ENCODE data around the gene ITIH4. TPM values are rescaled to one million over a fixed set of nuclear protein-coding genes. Genes with fewer than 3 reads are reported as not detected.

ITIH4 gene
- total and polyA plus RNA-seq, 10 of the 15 experiments (the other 5 are each of a cell fraction or from before 2014, with no cell fraction given), result 0.64 to 4.1 (median 1.3) TPM

DNA sequence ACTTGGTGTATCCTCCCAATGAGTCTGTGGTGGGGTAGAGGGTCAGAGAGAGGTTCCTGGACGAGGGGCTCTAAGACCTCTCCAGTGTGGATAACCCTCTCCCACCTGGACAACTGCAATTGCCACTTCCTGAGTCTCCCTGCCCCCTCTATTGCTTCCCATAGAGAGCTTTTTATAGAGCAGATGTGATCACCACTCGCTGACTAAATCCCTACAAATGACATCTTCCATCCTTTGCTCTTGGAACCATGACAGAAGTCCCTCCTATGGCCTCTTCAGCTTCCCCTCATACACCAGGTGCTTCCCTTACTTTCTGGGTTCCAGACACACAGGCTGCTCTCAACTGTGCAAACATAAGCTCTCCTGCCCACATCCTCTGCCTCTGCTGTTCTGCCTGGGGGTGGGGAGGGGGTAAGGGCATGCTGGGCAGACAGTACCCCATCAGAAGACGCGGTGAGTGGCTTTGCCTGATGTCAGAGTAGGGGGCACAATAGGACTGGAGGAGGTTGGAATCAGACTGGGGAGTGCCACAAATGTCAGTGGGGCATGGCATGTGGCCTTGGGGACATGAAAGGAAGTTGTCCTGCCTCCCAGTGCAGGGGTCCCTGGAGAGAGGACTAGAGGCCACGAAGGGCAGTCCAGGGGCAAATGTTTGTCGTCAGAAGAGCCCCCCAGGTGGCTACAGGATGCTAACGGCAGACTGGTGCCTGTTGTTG lies 20.7 kb downstream of the ITIH4 start (continued):
- TF ChIP-seq E2F8 (IDR thresholded peaks at IDR 0.05; ENCODE audit: low read depth, partially characterized antibody) (no peak), FOS (IDR thresholded peaks at IDR 0.05; ENCODE audit: borderline replicate concordance, extremely low read depth, insufficient read length) (no peak), SMAD1 (IDR thresholded peaks at IDR 0.05; ENCODE audit: low read depth, partially characterized antibody) (no peak), SRF (IDR thresholded peaks at IDR 0.05; ENCODE audit: low read depth in 2 of 2, low read length in 2 of 2) (no peak), RUNX3 (IDR thresholded peaks at IDR 0.05; ENCODE audit: low read length) (no peak), ZBED1 (IDR thresholded peaks at IDR 0.05; ENCODE audit: borderline replicate concordance) (no peak), ZNF622 (IDR thresholded peaks at IDR 0.05) (no peak), GATAD2B (conservative IDR thresholded peaks at IDR 0.05; ENCODE audit: low read depth) (no peak), SUPT20H (IDR thresholded peaks at IDR 0.05; ENCODE audit: borderline replicate concordance, control insufficient read depth, low read depth, low read length) (no peak)
- TF ChIP-seq, protein P1, sequence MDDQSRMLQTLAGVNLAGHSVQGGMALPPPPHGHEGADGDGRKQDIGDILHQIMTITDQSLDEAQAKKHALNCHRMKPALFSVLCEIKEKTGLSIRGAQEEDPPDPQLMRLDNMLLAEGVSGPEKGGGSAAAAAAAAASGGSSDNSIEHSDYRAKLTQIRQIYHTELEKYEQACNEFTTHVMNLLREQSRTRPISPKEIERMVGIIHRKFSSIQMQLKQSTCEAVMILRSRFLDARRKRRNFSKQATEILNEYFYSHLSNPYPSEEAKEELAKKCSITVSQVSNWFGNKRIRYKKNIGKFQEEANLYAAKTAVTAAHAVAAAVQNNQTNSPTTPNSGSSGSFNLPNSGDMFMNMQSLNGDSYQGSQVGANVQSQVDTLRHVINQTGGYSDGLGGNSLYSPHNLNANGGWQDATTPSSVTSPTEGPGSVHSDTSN (IDR thresholded peaks at IDR 0.05; ENCODE audit: insufficient replicate concordance, low read depth, low read length), result no peak
- TF ChIP-seq, protein P2, sequence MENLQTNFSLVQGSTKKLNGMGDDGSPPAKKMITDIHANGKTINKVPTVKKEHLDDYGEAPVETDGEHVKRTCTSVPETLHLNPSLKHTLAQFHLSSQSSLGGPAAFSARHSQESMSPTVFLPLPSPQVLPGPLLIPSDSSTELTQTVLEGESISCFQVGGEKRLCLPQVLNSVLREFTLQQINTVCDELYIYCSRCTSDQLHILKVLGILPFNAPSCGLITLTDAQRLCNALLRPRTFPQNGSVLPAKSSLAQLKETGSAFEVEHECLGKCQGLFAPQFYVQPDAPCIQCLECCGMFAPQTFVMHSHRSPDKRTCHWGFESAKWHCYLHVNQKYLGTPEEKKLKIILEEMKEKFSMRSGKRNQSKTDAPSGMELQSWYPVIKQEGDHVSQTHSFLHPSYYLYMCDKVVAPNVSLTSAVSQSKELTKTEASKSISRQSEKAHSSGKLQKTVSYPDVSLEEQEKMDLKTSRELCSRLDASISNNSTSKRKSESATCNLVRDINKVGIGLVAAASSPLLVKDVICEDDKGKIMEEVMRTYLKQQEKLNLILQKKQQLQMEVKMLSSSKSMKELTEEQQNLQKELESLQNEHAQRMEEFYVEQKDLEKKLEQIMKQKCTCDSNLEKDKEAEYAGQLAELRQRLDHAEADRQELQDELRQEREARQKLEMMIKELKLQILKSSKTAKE (IDR thresholded peaks at IDR 0.05; ENCODE audit: low read depth, poor library complexity, severe bottlenecking), result no peak

Data from GM12878 (cell line).